Fibroblast of skin of scalp (primary cell): Measurements from ENCODE around the gene KIF1A.
"Not testable (repeated sequence)": the region's sequence is repeated elsewhere in the genome, so short reads cannot be mapped to it uniquely, and the experiment has no call there.

Source experiments
- DNase-seq: peaks from one replicate; pipeline ENCODE4 v3.0.0-alpha.2; 2013

The KIF1A gene

DNA sequence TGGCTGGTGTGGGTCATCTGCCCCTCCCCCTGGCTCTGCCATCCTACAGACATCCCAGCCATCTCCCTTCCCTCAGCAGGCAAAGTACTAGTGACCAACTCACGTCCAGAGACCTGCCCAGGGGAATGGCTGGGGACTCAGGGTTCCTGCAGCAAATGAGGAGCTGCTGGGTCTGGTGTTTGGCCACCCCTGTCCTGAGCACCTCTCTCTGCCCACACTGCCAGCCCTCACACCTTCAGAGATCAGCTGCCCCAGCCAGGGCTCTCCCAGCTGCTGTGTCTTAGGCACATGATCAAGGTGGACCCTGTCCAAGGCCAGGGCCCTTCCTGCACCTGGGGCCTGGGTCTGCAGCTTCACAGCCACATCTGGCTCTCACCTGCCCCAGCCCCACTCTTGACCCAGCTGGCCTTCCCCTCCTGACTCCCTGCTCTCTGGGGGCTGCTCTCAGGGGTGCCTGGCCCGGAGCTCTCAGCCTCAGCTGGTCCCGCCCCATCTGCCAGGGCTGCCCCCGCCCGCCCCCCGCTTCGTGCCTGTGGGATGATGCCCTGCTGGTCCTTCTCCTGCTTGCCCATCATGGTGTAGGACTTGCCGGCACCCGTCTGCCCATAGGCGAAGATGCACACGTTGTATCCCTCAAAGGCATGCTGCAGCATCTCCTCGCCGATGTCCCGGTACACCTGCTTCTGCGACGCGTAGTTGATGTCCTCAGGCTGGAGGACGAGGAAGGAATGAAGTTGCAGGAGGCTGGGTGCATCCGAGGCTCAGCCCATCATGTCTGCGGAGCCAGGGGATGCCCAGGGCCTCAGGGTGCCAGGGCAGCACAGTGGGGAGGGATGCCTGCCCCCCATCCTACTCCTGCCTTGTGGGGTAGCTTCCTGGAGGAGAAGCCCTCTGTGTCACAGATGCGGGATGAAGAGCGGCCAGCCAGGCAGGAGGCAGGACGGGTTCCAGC, 32.2 kb downstream of the KIF1A start:
- no peak for DNase-seq

DNA sequence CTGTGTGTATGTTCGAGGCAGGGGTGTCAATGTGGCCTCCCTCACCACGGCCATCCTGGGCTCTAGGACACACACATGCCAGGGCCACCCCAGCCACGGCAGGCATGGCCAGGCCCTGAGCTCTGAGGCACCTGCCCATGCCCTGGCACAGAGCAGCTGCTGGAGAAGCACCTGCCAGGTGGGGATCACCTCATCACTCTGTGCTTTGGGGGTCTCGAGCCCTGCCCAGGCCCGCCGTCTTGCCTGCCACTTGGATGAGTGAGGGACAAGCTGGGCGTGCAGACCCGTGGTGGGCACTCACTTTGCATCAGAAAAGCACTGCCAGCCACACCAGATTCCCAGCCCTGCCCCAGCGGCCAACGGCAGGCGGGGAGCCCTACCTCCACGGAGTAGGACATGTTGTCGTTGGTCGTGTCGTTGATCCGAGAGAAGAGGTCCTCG, 33.1 kb downstream of the KIF1A start:
- DNase-seq: no peak

DNA sequence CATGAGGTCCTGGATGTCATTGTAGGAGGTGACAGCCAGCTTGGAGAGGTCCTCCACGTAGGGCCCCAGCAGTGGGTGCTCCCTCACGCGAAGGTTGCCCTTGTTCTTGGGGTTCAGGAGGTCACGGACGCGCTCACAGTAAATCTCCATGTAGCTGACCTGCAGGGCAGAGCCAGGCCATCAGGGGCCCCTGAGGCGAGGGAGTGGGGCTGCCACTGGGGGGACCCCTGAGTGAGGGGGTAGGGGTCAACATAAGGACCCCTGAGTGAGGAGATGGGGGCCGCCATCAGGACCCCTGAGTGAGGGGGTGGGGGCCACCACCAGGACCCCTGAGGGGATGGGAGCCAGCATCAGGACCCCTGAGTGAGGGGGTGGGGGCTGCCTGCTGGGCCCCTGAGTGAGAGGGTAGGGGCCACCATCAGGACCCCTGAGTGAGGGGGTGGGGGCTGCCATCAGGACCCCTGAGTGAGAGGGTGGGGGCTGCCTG, 33.6 kb downstream of the KIF1A start:
- no peak for DNase-seq

GRCh38 chr2:240785424-240786335, 34.3 kb downstream of the KIF1A start:
- DNase-seq: no peak

- DNase-seq: no peak
Measured at GRCh38 chr2:240784629-240785423, 35.2 kb downstream of the KIF1A start.

GRCh38 chr2:240783819-240784621, 36.0 kb downstream of the KIF1A start:
- no peak for DNase-seq

- no peak for DNase-seq
Measured at GRCh38 chr2:240782886-240783818, 36.9 kb downstream of the KIF1A start.

GRCh38 chr2:240782221-240782885, 37.7 kb downstream of the KIF1A start:
- no peak for DNase-seq

DNA sequence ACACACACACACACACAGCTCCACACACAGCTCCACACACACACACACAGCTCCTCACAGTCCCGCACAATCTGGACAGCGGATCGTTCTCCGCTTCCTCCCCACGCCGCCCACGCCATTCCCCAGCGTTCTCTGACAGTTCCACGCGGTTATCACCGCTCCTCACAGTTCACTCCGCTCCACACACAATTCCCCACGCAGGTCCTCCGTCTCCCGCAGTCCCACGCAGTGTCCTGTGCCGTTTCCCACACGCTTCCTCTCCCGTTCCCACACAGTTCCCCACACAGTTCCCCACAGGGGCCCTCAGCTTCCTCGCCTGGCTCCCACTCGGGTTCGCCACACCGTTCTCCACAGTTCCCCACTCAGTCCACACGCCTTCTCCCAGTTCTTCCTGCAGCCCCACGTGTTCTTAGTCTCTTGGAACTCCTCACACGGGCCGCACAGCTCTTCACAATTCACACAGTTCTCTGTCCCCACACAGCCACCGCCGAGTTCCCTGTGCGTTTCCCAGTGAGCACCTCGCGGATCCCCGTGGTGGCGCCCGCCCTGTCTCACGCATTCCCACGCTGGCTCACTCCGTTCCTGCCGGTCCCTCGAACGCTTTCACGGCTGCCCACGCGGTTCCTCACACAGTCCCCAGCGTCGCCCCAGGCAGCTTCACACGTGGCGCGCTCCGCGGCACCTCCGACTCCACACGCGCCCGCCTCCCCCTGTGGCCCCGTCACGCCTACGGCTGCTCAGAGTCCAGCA, 38.4 kb downstream of the KIF1A start:
- no peak for DNase-seq

DNA sequence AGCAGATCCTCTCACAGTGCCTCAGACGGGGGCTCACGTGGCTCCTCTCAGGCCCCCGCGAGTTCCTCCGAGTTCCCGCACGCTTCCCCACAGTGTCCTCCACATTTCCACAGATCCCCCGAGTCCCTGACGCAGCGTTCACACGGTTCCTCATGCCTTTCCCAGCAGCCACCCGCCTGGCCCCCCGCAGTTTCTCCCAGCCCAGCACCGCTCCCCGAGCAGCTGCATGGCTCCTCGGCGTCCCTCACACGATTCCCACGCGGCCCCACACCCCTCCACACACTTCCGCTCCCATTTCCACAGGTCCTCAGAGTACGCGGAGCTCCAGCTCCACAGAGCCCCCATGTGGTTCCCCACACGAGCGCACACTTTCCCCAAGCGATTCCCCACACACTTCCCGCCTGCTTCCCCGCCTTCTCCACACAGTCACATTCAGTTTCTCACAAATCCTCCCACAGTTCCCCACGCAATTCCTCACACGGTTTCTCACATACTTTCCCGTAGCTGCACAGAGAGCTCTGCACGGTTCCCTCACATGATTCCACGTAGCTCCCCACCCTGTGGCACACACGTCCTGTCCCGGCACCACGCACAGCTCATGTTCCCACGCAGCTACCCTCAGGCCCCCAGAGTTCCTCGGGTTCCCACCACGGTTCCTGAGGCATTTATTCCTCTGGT, 39.9 kb downstream of the KIF1A start:
- DNase-seq: no peak

DNA sequence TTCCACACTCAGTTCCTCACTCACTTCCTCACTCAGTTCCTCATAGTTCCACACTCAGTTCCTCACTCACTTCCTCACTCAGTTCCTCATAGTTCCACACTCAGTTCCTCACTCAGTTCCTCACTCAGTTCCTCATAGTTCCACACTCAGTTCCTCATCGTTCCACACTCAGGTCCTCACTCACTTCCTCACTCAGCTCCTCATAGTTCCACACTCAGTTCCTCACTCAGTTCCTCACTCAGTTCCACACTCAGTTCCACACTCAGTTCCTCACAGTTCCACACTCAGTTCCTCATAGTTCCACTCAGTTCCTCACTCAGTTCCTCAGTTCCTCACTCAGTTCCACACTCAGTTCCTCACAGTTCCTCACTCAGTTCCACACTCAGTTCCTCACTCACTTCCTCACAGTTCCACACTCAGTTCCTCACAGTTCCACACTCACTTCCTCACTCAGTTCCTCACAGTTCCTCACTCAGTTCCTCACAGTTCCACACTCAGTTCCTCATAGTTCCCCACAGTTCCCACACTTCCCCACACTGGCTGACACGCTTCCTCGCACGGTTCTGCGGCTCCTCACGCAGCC, 40.7 kb downstream of the KIF1A start:
- DNase-seq: not testable (repeated sequence)

DNA sequence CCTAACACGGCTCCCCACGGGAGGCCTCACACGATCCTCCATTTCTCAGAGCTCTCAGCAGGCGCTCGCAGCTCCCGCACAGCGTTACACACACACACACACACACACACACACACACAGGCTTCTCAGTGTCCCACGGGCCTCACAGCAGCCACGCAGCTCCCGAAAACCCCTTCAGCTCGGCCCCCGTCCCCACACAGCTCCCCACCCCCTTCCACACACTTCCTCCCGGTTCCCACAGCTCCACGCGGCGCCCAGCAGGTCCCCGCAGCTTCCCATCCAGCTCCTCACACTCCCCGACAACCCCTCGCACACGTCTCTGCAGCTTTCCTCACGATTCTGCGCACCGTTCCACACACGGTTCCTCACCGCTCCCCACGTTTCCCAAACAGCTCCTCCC, 41.6 kb downstream of the KIF1A start:
- DNase-seq: no peak

- DNase-seq: no peak
Measured at GRCh38 chr2:240777456-240778212, 42.4 kb downstream of the KIF1A start.

GRCh38 chr2:240775905-240776304, 44.1 kb downstream of the KIF1A start:
- no peak for DNase-seq

- DNase-seq: no peak
Measured at GRCh38 chr2:240774856-240775255, 45.2 kb downstream of the KIF1A start.

- DNase-seq: no peak
Measured at GRCh38 chr2:240769096-240769495, 50.9 kb downstream of the KIF1A start.

DNA sequence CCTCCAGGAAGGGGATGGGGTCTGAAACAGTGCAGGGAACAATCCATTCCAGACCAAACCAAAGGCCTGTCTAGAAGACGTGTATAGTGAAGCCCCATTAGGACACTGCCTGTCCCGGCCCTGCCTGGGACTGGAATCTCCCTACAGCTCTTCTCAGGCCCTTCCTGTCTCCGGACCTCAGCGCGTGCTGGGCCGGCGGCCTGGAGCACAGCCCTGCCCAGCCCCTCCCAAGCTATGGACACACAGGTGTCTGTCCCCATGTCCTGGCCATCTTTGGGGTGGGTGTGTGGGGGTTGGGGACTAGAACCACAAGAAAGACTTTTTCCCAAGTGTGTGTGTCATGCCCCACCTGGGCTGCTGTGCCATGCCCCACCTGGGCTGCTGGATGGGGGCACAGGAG, 51.8 kb downstream of the KIF1A start:
- DNase-seq: no peak
